ENCODE data around the gene SFI1.
"Not testable (repeated sequence)": the region's sequence is repeated elsewhere in the genome, so short reads cannot be mapped to it uniquely, and the experiment has no call there.

The SFI1 gene

DNA sequence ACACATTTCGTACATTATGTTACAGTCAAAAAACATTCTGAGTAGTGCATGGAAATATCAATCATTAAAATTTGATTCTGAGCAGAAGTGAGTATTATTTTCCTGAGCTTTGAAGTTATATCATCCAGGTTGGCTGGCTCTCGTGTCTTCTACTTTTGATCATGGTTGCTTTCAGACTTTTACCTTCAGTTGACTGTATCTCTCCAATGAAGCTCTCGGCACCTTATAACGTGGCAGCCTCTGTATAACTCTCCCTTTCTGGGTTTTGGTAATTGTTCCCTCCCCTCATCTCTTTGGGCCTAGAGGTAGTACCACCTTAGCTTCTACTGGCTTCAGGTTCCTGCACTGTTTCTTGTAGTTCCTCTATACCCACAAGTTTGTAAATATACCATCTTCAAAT is 12.2 kb downstream of the SFI1 start:
- H3K4me3 ChIP-seq (ENCODE audit: low read depth in 1 of 2, low read length in 2 of 2): no peak overlapping the region
- no peaks in the 10 kb centered on the region for H3K9me3 ChIP-seq (ENCODE audit: control insufficient read depth in 1 of 2, low read length in 2 of 2)
- H3K4me1 ChIP-seq (ENCODE audit: control insufficient read depth in 1 of 2, insufficient read depth in 2 of 2, low read length in 2 of 2): no peaks in the 10 kb centered on the region
- no peak overlapping the region for H3K9ac ChIP-seq (ENCODE audit: low read depth in 1 of 2, low read length in 2 of 2)
- H3K27me3 ChIP-seq (ENCODE audit: control insufficient read depth in 1 of 2, insufficient read depth in 2 of 2, low read length in 2 of 2): no peaks in the 10 kb centered on the region
- no peak overlapping the region for H3K27ac ChIP-seq (ENCODE audit: low read depth, low read length)
- H3K36me3 ChIP-seq (ENCODE audit: control insufficient read depth in 1 of 2, insufficient read depth in 2 of 2, low read length in 2 of 2): peaks cover 0 to 14% of the 10 kb centered on the region in 2 donors

DNA sequence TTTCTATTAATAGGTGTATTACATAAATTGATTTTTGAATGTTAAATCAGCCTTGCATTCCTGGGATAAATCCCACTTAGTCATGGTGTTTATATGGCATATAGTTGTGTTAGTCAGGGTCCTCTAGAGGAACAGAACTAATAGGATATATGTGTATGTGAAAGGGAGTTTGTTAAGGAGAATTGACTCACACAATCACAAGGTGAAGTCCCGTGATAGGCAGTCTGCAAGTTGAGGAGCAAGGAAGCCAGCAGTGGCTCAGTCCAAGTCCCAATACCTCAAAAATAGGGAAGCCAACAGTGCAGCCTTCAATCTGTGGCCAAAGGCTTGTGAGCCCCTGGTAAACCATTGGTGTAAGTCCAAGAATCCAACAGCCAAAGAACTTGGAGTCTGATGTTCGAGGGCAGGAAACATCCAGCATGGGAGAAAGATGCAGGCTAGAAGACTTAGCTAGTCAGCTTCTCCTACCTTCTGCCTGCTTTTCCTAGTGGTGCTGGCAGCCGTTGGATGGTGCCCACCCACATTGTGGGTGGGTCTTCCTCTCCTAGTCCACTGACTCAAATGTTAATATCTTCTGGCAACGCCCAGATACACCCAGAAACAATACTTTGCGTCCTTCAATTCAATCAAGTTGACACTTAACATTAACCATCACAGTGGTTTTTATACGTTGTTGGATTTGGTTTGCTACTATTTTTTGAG is 12.9 kb downstream of the SFI1 start:
- Histone ChIP-seq H3K9ac (ENCODE audit: low read depth in 1 of 2, low read length in 2 of 2) (no peak overlapping the region), H3K27ac (ENCODE audit: low read depth, low read length) (no peak overlapping the region), H3K36me3 (ENCODE audit: control insufficient read depth in 1 of 2, insufficient read depth in 2 of 2, low read length in 2 of 2) (peaks cover 0 to 14% of the 10 kb centered on the region in 2 donors), H3K27me3 (ENCODE audit: control insufficient read depth in 1 of 2, insufficient read depth in 2 of 2, low read length in 2 of 2) (no peaks in the 10 kb centered on the region), H3K4me1 (ENCODE audit: control insufficient read depth in 1 of 2, insufficient read depth in 2 of 2, low read length in 2 of 2) (no peaks in the 10 kb centered on the region), H3K4me3 (ENCODE audit: low read depth in 1 of 2, low read length in 2 of 2) (no peak overlapping the region), H3K9me3 (ENCODE audit: control insufficient read depth in 1 of 2, low read length in 2 of 2) (no peaks in the 10 kb centered on the region)

- Histone ChIP-seq H3K9ac (ENCODE audit: low read depth in 1 of 2, low read length in 2 of 2) (no peak overlapping the region), H3K27me3 (ENCODE audit: control insufficient read depth in 1 of 2, insufficient read depth in 2 of 2, low read length in 2 of 2) (no peaks in the 10 kb centered on the region), H3K27ac (ENCODE audit: low read depth, low read length) (no peak overlapping the region), H3K4me3 (ENCODE audit: low read depth in 1 of 2, low read length in 2 of 2) (no peak overlapping the region), H3K4me1 (ENCODE audit: control insufficient read depth in 1 of 2, insufficient read depth in 2 of 2, low read length in 2 of 2) (no peaks in the 10 kb centered on the region), H3K36me3 (ENCODE audit: control insufficient read depth in 1 of 2, insufficient read depth in 2 of 2, low read length in 2 of 2) (peaks cover 3 to 5% of the 10 kb centered on the region in 2 donors), H3K9me3 (ENCODE audit: control insufficient read depth in 1 of 2, low read length in 2 of 2) (no peaks in the 10 kb centered on the region)
These were observed 23.7 kb downstream of the SFI1 start for GRCh38 chr22:31520051-31520450.

GRCh38 chr22:31524132-31524531 is 27.8 kb downstream of the SFI1 start:
- H3K9me3 ChIP-seq (ENCODE audit: control insufficient read depth in 1 of 2, low read length in 2 of 2); H3K36me3 ChIP-seq (ENCODE audit: control insufficient read depth in 1 of 2, insufficient read depth in 2 of 2, low read length in 2 of 2); H3K9ac ChIP-seq (ENCODE audit: low read depth in 1 of 2, low read length in 2 of 2); H3K4me3 ChIP-seq (ENCODE audit: low read depth in 1 of 2, low read length in 2 of 2); H3K4me1 ChIP-seq (ENCODE audit: control insufficient read depth in 1 of 2, insufficient read depth in 2 of 2, low read length in 2 of 2); H3K27ac ChIP-seq (ENCODE audit: low read depth, low read length); H3K27me3 ChIP-seq (ENCODE audit: control insufficient read depth in 1 of 2, insufficient read depth in 2 of 2, low read length in 2 of 2): not testable (repeated sequence)

DNA sequence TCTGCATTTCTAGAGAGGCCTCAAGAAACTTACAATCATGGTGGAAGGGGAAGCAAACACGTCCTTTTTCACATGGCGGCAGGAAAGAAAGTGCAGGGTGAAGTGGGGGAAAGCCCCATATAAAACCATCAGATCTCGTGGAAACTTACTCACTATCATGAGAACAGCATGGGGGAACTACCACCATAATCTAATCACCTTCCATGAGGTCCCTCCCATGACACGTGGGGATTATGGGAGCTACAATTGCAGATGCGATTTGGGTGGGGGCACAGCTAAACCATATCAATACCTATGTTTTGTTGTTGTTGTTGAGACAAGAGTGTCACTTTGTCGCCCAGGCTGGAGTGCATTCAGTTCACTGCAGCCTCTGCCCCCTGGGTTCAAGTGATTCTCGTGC is 29.9 kb downstream of the SFI1 start:
- H3K9ac ChIP-seq (ENCODE audit: low read depth in 1 of 2, low read length in 2 of 2): no peak overlapping the region
- no peak overlapping the region for H3K27ac ChIP-seq (ENCODE audit: low read depth, low read length)
- H3K9me3 ChIP-seq (ENCODE audit: control insufficient read depth in 1 of 2, low read length in 2 of 2): no peaks in the 10 kb centered on the region
- peaks cover 2 to 11% of the 10 kb centered on the region in 2 donors for H3K36me3 ChIP-seq (ENCODE audit: control insufficient read depth in 1 of 2, insufficient read depth in 2 of 2, low read length in 2 of 2)
- H3K4me3 ChIP-seq (ENCODE audit: low read depth in 1 of 2, low read length in 2 of 2): no peak overlapping the region
- H3K4me1 ChIP-seq (ENCODE audit: control insufficient read depth in 1 of 2, insufficient read depth in 2 of 2, low read length in 2 of 2): peaks cover 0 to 5% of the 10 kb centered on the region in 2 donors
- no peaks in the 10 kb centered on the region for H3K27me3 ChIP-seq (ENCODE audit: control insufficient read depth in 1 of 2, insufficient read depth in 2 of 2, low read length in 2 of 2)

- Histone ChIP-seq H3K27me3 (ENCODE audit: control insufficient read depth in 1 of 2, insufficient read depth in 2 of 2, low read length in 2 of 2) (no peaks in the 10 kb centered on the region), H3K4me3 (ENCODE audit: low read depth in 1 of 2, low read length in 2 of 2) (no peak overlapping the region), H3K4me1 (ENCODE audit: control insufficient read depth in 1 of 2, insufficient read depth in 2 of 2, low read length in 2 of 2) (peaks cover 0 to 5% of the 10 kb centered on the region in 2 donors), H3K36me3 (ENCODE audit: control insufficient read depth in 1 of 2, insufficient read depth in 2 of 2, low read length in 2 of 2) (peaks cover 0 to 10% of the 10 kb centered on the region in 2 donors), H3K9ac (ENCODE audit: low read depth in 1 of 2, low read length in 2 of 2) (no peak overlapping the region), H3K27ac (ENCODE audit: low read depth, low read length) (no peak overlapping the region), H3K9me3 (ENCODE audit: control insufficient read depth in 1 of 2, low read length in 2 of 2) (no peaks in the 10 kb centered on the region)
These were observed 34.5 kb downstream of the SFI1 start for GRCh38 chr22:31530823-31531195.

DNA sequence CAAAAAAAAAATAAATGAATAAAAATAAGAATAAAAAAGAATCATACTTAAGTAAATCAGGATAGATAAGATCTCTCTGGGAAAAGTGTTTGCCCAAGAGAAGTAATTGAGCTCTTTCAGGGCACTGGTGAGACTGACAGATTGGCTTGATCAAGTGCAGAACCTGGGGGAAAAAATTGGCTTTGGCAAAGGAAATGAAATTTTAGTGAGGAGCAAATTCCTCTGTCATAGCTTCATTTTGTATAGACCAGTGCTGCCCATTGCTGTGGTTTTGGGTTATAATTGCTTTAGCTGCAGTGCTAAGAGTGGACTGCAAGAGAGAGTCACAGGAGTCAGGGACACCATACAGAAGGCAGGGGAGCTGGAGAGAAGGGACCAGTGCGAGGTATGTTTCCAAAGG is 35.7 kb downstream of the SFI1 start:
- H3K4me1 ChIP-seq (ENCODE audit: control insufficient read depth in 1 of 2, insufficient read depth in 2 of 2, low read length in 2 of 2): peaks cover 0 to 5% of the 10 kb centered on the region in 2 donors
- no peak overlapping the region for H3K4me3 ChIP-seq (ENCODE audit: low read depth in 1 of 2, low read length in 2 of 2)
- no peak overlapping the region for H3K27ac ChIP-seq (ENCODE audit: low read depth, low read length)
- peaks cover 0 to 10% of the 10 kb centered on the region in 2 donors for H3K36me3 ChIP-seq (ENCODE audit: control insufficient read depth in 1 of 2, insufficient read depth in 2 of 2, low read length in 2 of 2)
- no peaks in the 10 kb centered on the region for H3K27me3 ChIP-seq (ENCODE audit: control insufficient read depth in 1 of 2, insufficient read depth in 2 of 2, low read length in 2 of 2)
- no peaks in the 10 kb centered on the region for H3K9me3 ChIP-seq (ENCODE audit: control insufficient read depth in 1 of 2, low read length in 2 of 2)
- no peak overlapping the region for H3K9ac ChIP-seq (ENCODE audit: low read depth in 1 of 2, low read length in 2 of 2)

DNA sequence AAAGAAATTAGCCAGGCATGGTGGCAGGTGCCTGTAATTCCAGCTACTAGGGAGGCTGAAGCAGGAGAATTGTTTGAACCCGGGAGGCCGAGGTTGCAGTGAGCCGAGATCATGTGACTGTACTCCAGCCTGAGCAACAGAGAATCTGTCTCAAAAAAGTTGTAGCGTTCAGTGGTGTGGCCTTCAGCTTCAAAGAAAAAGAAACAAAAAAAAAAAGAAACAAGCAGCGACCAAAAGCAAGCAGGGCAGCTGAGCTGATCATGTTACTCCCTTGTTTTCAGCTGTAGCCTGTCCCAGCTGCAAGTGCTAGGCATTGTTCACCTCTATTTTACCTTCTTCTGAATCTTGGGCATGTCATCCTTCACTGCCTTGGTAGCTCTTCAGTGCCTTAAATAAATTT is 37.0 kb downstream of the SFI1 start:
- peaks cover 0 to 10% of the 10 kb centered on the region in 2 donors for H3K36me3 ChIP-seq (ENCODE audit: control insufficient read depth in 1 of 2, insufficient read depth in 2 of 2, low read length in 2 of 2)
- H3K27ac ChIP-seq (ENCODE audit: low read depth, low read length): no peak overlapping the region
- H3K9me3 ChIP-seq (ENCODE audit: control insufficient read depth in 1 of 2, low read length in 2 of 2): no peaks in the 10 kb centered on the region
- peaks cover 0 to 5% of the 10 kb centered on the region in 2 donors for H3K4me1 ChIP-seq (ENCODE audit: control insufficient read depth in 1 of 2, insufficient read depth in 2 of 2, low read length in 2 of 2)
- H3K9ac ChIP-seq (ENCODE audit: low read depth in 1 of 2, low read length in 2 of 2): no peak overlapping the region
- no peak overlapping the region for H3K4me3 ChIP-seq (ENCODE audit: low read depth in 1 of 2, low read length in 2 of 2)
- H3K27me3 ChIP-seq (ENCODE audit: control insufficient read depth in 1 of 2, insufficient read depth in 2 of 2, low read length in 2 of 2): no peaks in the 10 kb centered on the region

DNA sequence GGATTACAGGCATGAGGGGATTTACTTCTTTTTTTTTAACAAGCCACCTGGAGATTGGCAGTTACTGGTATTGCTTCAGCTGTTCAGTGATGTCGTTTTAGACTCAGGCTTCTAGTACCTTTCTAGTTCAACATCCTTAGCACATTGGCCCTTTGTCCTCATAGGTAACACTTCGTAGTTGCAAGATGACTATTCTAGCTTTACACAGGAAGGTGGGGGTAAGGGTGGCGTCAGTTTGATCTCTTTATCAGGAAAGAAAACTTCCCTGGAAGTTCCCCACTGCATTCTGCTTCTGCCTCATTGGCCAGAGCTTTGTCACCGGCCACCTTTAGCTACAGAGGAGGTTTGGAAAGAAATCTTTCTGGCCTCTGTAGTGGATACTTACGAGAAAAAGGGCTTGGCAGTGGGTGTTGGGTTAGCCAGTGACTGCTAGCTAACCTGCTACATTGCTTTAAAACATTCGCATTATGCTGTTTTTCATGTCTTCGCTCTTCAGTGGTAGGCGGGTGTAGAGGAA is 40.7 kb downstream of the SFI1 start:
- Histone ChIP-seq H3K9me3 (ENCODE audit: control insufficient read depth in 1 of 2, low read length in 2 of 2) (no peaks in the 10 kb centered on the region), H3K27ac (ENCODE audit: low read depth, low read length) (no peak overlapping the region), H3K27me3 (ENCODE audit: control insufficient read depth in 1 of 2, insufficient read depth in 2 of 2, low read length in 2 of 2) (no peaks in the 10 kb centered on the region), H3K4me3 (ENCODE audit: low read depth in 1 of 2, low read length in 2 of 2) (no peak overlapping the region), H3K9ac (ENCODE audit: low read depth in 1 of 2, low read length in 2 of 2) (no peak overlapping the region), H3K4me1 (ENCODE audit: control insufficient read depth in 1 of 2, insufficient read depth in 2 of 2, low read length in 2 of 2) (no peaks in the 10 kb centered on the region), H3K36me3 (ENCODE audit: control insufficient read depth in 1 of 2, insufficient read depth in 2 of 2, low read length in 2 of 2) (peaks cover 0 to 7% of the 10 kb centered on the region in 2 donors)

DNA sequence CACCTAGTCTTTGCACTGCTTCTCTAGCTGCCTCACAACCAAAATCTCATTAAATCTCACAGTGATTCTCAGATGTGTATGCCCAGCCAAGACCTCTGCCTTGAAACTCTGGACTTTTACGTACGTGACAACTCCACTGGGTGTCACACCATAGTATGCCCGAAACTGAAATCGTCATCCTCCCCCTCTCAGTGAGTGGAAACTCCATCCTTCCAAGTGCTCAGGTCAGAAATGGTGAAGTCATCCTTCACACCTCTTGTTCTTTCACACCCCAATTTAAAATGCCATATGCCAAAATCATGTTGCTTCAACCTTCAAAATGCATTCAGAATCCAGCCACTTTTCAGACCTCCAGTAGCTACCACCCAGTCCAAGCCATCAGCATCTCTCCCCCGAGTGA is 42.5 kb downstream of the SFI1 start:
- Histone ChIP-seq H3K27ac (ENCODE audit: low read depth, low read length) (no peak overlapping the region), H3K27me3 (ENCODE audit: control insufficient read depth in 1 of 2, insufficient read depth in 2 of 2, low read length in 2 of 2) (no peaks in the 10 kb centered on the region), H3K9me3 (ENCODE audit: control insufficient read depth in 1 of 2, low read length in 2 of 2) (no peaks in the 10 kb centered on the region), H3K9ac (ENCODE audit: low read depth in 1 of 2, low read length in 2 of 2) (no peak overlapping the region), H3K36me3 (ENCODE audit: control insufficient read depth in 1 of 2, insufficient read depth in 2 of 2, low read length in 2 of 2) (peaks cover 0 to 7% of the 10 kb centered on the region in 2 donors), H3K4me3 (ENCODE audit: low read depth in 1 of 2, low read length in 2 of 2) (no peak overlapping the region), H3K4me1 (ENCODE audit: control insufficient read depth in 1 of 2, insufficient read depth in 2 of 2, low read length in 2 of 2) (no peaks in the 10 kb centered on the region)
